GM21515 (cell line): ENCODE measurements around the gene CFAP97D2.
"Not testable (repeated sequence)": the region's sequence is repeated elsewhere in the genome, so short reads cannot be mapped to it uniquely, and the experiment has no call there.

Experiments used
- ATAC-seq: cut with Tn5 transposase; IDR thresholded peaks from one replicate; pipeline ENCODE4 v1.9.1; 2021; ENCODE audit not compliant: unreplicated experiment

The CFAP97D2 gene

DNA sequence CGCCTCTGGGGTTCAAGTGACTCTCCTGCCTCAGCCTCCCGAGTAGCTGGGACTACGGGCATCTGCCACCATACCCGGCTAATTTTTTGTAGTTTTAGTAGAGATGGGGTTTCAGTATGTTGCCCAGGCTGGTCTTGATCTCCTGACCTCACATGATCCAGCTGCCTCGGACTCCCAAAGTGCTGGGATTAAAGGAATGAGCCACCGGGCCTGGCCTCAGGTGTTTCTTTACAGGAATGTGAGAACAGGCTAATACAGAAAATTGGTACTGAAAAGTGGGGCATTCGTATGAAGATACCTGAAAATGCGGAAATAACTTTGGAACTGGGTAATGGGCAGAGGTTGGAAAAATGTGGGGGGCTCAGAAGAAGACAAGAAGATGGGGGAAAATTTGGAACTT is 52.8 kb downstream of the CFAP97D2 start:
- ATAC-seq = no peak

DNA sequence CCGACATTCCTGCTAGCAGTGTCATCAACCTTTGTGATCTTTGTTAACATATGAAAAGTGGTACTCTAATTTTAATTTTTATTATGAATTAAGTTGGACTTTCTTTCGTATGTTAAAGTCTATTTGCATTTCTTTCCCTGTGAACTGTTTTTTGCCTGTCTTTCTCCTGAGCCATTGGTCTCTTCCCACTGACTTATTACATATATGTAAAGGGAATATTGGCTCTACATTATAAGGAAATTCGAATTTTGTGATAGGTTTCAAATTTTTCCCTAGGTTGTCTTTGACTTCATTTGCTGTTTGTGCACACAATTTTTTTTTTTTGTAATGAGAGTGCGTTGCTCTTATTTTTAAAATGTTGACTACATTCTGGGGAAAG is 55.2 kb downstream of the CFAP97D2 start:
- no peak for ATAC-seq

DNA sequence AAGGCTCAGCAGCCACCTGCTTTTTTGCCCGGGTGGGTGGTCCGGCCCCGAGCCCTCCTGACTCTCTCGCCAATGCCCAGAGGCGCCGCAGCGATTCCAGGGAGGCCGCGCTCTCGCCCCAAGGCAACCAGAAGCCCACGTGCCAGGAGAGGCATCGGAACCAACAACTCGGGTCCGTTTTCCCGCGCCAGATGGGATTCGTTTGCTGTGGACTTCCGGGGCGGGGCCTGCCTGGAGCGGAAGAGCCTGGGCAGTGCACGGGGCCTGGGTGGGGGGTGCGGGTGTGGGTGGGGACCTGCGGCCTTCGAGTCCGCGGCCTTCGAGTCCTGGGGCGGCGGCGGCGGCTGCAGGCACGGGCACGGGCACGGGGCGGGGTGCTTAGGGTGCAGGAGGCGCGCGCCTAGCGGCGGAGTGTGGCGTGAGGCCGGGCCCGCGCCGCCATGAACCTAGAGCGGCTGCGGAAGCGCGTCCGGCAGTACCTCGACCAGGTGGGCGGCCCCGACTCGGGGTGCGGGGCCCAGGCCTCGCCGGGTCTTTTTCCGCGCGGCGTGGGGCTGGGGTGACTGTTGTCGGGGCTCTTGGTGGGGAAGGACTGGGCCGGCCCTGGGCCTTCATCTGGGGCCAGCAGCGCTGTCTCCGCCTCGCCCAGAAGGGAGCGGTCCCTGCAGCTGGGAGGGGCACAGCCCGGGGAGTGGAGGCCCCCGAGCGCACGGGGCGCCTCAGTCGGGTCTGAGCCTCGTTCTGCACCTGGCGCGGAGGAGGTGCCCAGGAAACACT is 55.8 kb downstream of the CFAP97D2 start, which contains the start of gene CDC16:
CDC16 (plus strand) TSS at position 253 of the 777 bp plus-strand sequence; CDS start at position 441, 188 bp downstream.
- ATAC-seq = peak; percentile 88

DNA sequence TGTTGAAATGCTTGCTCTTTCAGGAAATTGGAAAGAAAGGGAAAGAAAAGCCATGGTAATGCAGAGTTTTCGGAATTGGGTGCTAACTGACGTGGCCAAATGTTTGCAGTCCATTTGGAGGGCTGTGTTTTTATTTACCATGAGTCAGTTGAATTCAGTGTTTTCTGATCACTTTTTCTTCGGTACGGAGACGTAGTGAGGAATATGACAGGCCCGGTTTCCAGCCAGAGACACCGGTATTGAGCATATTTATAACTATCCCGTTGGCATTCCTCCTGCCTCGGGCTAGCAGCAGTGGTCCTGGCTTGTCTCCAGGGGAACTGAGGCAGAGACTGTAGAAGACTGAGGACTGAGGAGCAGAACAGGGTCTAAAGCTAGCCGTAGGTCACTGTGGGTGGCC is 56.6 kb downstream of the CFAP97D2 start:
- no peak for ATAC-seq

DNA sequence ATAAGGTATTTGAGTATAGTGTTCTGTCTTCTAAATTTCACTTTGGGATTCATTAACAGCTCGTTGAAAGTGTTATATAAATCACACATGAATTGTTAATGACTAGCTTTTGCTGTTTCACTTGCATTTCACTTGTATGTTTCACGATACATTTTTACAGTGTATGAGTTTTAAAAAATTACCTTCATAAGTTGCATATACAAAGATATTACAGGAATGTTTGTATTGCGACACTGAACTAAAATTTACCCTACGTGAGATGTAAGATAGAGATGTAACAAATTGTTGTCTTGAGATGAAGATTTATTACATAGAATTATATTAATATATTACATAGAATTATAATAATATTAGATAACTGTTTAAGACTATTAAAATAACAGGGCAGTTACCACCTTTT is 57.2 kb downstream of the CFAP97D2 start:
- no peak for ATAC-seq

DNA sequence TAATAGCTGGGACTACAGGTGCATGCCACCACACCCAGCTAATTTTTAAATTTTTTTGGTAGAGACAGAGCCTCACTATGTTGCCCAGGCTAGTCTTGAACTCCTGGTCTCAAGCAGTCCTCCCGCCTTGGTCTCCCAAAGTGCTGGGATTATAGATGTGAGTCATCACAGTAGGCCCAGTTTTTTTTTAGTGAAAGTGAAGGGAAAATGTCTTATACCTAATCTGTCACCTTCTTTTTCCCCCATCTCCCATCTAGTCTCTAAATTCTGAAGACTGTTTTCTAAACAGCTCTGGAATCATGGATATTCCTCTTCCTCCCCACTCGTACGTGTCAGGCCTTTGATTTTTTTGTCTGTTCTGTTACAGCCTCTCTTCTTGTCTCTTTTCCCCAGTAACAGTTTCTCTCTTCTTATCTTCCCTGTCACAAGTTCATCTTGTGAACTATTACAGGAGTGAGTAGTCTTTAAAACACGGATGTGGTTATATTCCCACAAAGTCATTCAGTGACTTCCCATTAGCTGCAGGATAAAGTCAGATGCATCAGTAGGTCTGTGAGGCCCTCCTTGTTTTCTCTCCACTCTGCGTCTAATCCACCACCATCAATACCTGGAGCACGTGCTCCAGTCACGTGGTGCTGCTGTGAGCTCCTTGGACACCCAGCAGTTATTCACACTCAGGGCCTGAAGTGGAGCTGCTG is 58.5 kb downstream of the CFAP97D2 start:
- no peak for ATAC-seq

DNA sequence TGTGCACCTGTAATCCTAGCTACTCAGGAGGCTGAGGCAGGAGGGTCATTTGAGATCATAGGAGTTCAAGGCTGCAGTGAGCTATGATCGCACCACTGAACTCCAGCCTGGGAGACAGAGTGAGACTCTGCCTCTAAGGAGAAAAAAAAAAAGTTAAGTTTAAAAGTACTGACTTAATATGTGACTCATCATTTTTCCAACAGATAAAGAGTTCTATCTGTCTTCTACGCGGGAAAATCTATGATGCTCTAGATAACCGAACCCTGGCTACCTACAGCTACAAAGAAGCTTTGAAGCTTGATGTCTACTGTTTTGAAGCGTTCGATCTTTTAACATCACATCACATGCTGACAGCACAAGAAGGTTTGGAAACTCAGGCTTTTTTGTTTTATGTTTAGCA is 62.9 kb downstream of the CFAP97D2 start:
- no peak for ATAC-seq

DNA sequence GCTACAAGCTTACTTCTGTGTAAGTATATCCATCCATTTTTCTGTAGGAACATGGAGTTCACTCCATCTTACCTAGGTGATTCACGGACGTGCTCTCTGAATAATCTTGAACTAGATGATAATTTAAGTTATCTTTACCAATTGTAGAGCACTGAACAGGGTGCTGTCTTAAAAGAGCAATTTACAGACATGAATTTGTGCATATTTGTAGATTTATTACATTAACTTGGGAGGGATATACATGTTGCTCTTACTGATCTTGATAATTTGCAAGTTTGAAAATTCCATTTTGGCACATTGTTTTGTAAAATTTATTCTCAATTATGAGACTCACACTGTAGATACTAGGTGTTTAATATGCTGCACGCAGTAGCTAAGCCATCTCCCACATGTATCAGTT is 64.9 kb downstream of the CFAP97D2 start:
- ATAC-seq = no peak

DNA sequence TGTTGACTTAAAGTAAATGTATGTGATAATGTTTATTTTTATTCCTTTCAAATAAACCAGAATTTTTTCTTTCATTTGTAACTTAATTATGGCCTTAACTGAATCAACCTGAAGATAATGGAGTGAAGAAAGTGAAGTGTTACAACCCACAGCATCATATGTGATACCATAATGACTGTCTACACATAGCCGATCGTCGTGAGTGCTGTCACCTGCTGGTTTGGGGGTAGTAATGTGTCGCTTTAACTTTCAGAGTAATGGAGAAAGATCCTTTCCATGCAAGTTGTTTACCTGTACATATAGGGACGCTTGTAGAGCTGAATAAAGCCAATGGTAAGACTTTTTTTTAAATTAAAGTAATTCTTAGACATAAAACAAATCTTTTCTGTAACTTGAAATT is 65.6 kb downstream of the CFAP97D2 start:
- ATAC-seq = no peak

DNA sequence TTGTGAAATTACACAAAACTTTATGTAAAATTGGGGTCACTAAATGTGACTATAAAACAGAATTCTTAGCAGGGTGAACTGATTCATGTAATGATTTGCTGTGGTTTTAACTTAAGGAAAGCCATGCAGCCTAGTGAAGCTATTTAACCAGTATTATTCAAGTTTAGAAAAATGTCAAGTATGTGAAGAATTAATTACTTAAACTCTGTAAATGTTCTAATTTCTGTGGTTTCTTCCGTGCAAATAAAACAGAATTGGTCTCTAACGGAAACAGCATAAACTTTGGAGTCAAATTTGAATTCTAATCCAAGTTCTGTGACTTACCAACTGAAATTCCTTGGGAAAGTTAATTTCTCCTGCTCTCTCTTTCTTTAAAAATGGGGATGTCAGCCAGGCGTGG is 69.0 kb downstream of the CFAP97D2 start:
- ATAC-seq = no peak

DNA sequence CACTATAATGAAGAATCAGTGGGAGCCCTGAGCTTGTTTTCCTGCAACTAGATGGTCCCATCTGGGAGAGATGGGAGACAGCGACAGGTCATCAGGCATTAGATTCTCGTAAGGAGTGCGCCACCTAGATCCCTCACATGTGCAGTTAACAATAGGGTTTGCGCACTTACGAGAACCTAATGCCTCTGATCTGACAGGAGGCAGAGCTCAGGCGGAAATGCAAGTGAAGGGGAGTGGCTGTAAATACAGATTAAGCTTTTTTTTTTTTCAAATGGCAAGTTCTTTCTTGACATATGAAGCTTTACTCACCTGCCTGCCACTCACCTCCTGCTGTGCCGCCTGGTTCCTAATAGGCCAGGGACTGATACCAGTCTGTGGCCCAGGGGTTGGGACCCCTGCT is 70.0 kb downstream of the CFAP97D2 start:
- ATAC-seq = no peak

DNA sequence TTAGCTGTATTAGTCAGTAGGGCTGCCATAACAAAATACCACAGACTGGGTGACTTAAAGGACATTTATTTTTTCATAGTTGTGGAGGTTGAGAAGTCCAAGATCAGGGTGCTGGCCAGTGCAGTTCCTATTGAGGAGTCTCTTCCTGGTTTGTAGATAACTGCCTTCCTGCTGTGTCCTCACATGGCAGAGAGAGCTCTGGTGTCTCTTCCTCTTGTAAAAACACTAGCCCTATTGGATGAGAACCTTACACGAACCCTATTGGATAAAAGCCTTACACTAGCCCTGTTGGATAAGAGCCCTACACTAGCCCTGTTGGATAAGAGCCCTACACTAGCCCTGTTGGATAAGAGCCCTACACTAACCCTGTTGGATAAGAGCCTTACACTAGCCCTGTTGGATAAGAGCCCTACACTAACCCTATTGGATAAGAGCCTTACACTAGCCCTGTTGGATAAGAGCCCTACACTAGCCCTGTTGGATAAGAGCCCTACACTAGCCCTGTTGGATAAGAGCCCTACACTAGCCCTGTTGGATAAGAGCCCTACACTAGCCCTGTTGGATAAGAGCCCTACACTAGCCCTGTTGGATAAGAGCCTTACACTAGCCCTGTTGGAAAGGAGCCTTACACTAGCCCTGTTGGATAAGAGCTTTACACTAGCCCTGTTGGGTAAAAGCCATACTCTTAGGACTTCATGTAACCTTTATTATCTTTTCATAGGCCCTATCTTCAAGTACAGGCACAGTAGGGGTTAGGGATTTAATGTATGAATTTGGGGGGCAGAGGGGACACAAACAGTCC is 72.8 kb downstream of the CFAP97D2 start:
- not testable (repeated sequence) for ATAC-seq

DNA sequence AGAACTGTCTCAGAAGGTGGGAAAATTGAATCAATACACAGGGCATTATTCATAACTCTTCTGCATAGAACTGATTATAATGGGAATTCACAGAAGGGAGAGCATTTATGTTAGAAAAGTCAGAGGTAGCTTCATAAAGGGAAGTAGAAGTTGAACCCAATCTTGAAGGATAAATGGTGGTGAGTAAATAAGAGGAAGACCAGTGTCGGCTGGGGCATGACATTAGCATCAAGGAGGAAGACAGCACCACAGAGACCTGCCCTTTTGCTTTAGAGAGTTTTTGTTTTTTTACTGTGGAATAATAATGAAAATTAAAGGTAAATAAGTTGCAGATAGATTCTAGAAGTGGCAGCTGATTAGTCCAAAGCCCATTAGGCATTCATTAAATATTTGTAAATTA is 77.5 kb downstream of the CFAP97D2 start:
- ATAC-seq = no peak

DNA sequence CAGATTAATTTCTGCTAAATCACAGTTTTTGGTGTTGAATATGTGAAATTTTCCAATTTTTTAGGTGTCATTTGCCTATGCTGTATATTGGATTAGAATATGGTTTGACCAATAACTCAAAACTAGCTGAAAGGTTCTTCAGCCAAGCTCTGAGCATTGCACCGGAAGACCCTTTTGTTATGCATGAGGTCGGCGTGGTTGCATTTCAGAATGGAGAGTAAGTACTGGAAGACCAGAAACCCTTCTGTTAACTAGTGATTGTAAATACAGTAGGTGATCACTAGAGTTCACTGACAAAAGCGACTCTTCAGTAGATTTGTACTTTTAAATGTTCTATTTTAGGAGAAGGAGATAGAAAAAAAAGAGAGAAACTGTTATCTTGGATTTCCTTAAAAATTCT is 78.0 kb downstream of the CFAP97D2 start:
- ATAC-seq = no peak

DNA sequence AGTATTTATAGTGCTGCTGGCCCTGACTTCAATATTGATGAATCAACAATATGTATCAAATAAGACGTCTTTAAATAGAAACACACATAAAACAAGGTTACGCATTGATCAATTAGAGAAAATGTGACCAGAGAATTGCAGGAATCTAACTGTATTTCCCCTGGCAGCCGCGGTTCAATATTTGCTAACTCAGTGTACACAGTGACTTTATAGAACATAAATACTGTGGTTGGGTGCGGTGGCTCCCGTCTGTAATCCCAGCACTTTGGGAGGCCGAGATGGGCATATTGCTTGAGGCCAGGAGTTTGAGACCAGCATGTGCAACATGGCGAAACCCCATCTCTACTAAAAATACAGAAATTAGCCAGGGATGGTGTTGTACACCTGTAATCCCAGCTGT is 79.5 kb downstream of the CFAP97D2 start:
- no peak for ATAC-seq

DNA sequence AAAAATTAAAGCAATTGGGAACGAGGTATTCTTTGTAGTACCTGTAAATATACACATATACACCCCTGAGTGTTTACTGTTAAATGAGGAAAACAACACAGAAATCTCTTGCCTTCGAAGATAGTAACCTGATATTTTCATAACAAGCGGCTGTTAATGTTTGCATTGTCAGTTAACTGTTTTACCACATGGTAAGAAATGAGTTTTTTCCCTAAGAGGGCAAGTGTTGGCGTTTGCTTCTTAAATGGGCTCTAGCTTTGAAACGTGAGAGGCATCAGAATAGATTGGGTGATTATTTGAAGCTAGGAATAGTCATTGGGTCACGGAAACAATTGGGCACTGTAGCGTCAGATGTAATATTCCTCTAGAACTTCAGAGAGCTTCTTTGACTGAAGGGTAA is 80.3 kb downstream of the CFAP97D2 start:
- no peak for ATAC-seq

DNA sequence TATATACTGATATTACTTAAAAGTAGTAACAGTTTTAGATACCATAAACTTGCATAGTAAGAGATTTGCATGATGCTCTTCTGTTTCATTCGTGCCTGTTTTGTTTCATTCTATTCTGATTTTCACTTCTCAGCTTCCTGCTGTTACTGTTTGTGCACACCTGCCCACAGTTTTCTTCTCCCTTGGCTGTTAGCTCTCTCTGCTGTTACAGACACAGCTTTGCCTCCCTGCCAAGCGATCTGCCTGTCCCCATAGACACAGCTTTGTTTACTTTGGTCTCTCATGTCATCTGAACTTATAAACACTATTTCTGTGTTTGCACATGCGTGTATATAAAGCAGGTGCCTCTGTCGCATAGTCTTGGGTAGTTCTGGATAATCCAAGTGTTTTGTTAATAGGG is 80.9 kb downstream of the CFAP97D2 start:
- peak; percentile 58 for ATAC-seq

DNA sequence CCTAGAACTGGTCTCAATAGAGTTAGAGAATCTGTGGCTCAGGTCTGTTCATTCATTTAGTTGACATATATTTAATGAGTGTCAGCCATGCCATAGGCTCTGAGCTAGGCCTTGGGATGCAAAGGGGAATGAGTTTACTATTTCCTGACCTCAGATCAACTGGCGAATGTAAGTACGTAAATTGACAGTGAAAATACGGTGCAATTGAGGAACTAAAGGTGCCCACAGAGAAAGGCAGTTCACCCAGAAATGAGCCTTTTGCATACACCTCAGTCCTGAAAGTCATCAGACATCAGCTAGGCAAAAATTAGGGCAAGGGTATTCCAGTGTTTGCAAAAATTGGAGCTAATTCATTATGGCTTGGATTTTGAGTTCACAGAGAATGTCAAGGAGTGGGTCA is 81.8 kb downstream of the CFAP97D2 start:
- ATAC-seq = no peak

DNA sequence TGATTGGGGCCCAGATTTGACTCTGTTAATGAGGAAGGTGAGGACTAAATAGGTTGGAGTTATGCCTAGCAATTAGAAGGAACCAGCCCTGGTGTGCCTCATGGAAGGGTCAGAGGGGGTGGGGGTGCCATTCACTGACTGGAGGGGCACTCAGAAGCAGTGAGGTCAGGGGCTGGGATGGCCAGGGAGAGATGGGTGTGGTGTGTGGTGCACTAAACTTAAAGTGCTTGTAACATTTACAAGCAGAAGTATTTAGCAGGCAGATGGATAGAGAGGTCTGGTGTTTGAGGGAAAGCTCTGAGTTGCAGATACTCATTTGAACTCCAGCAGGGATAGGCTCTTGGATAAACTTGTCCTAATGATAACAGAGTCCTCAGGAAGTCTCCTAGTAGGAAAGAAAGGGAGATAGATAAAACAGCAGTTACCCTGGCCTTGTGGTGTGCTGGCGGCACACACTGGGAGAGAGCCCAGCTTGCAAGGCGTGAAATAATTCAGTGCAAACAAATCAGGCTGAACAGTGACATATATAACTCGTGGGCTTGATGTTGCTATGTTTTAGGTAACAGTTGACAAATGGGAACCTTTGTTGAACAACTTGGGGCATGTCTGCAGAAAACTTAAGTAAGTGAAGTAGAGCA is 82.4 kb downstream of the CFAP97D2 start:
- ATAC-seq = no peak

DNA sequence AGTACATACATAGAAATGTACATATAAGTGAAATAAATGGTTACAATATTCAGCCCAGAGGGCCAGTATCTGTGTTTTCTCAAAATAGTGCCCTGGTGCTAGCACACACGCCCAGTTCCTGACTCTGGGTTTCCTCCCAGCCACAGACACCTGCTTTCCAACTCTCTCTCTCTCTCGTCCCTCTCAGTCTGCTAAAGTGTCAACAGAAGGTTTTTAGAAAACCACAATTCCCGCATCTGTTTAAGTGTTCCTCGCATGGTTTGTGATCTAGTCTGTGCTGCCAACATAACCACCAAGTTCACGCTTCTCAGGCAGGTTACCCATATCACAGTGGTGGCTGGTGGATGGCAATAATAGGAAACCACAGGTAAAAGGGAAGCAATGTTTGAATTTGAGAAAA is 84.5 kb downstream of the CFAP97D2 start:
- ATAC-seq = no peak

DNA sequence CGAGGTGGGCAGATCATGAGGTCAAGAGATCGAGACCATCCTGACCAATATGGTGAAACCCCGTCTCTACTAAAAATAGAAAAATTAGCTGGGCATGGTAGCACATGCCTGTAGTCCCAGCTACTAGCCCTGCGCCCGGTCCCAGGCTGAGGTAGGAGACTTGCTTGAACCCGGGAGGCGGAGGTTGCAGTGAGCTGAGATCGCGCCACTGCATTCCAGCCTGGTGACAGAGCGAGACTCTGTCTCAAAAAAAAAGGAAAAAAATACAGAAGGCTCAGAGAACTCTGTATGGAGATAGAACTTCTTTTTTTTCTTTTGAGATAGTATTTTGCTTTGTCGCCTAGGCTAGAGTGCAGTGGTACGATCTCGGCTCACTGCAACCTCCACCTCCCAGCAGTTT is 85.3 kb downstream of the CFAP97D2 start:
- ATAC-seq = not testable (repeated sequence)
